ENCODE measurements around the gene KRTAP4-7. TPM values are rescaled to one million over a fixed set of nuclear protein-coding genes. Genes with fewer than 3 reads are reported as not detected.

Gene KRTAP4-7
- total RNA-seq, 1 experiment from 2014 or later: not detected

- ChIA-PET POLR2A (no interaction called here), CTCF (no interaction called here)
- H3K4me1 ChIP-seq: no peaks in the 10 kb centered on the region
- no TSS peak for BruUV-seq (replicated peaks)
- no peaks in the 10 kb centered on the region for H3K27me3 ChIP-seq (replicated peaks; ENCODE audit: control insufficient read depth, insufficient read depth, low read length)
- H3K9me3 Mint-ChIP-seq (ENCODE audit: unreplicated experiment): peaks cover 12% of the 10 kb centered on the region
- no peak overlapping the region for H3K4me3 ChIP-seq (ENCODE audit: low read depth, low read length)
- no peak for DNase-seq
- H3K36me3 ChIP-seq (ENCODE audit: control insufficient read depth, insufficient read depth, low read length): no peaks in the 10 kb centered on the region
- H3K27ac Mint-ChIP-seq (ENCODE audit: unreplicated experiment): no peak overlapping the region
- H3K4me3 Mint-ChIP-seq (ENCODE audit: unreplicated experiment): no peak overlapping the region
- H3K27me3 Mint-ChIP-seq (ENCODE audit: insufficient read depth, unreplicated experiment): no peaks in the 10 kb centered on the region
- no peak for TF ChIP-seq CTCF (IDR thresholded peaks at IDR 0.05; ENCODE audit: insufficient read depth in 1 of 2, low read depth in 1 of 2, low read length in 1 of 2, severe bottlenecking in 1 of 2, unreplicated experiment in 1 of 2)
- no peaks in the 10 kb centered on the region for H3K4me1 Mint-ChIP-seq (ENCODE audit: low read depth, unreplicated experiment)
- no peaks in the 10 kb centered on the region for H3K9me3 ChIP-seq
- intact Hi-C loops (cut with micrococcal nuclease; ENCODE audit: unreplicated experiment): no loop called here
- H3K36me3 Mint-ChIP-seq (ENCODE audit: insufficient read depth, unreplicated experiment): no peaks in the 10 kb centered on the region
Measured at GRCh38 chr17:41126412-41126811, 42.5 kb downstream of the KRTAP4-7 start.

- Mint-ChIP-seq H3K4me1 (ENCODE audit: low read depth, unreplicated experiment) (no peaks in the 10 kb centered on the region), H3K36me3 (ENCODE audit: insufficient read depth, unreplicated experiment) (no peaks in the 10 kb centered on the region), H3K9me3 (ENCODE audit: unreplicated experiment) (peaks cover 12% of the 10 kb centered on the region), H3K27me3 (ENCODE audit: insufficient read depth, unreplicated experiment) (no peaks in the 10 kb centered on the region), H3K27ac (ENCODE audit: unreplicated experiment) (no peak overlapping the region), H3K4me3 (ENCODE audit: unreplicated experiment) (no peak overlapping the region)
- BruUV-seq (replicated peaks): no TSS peak
- no peaks in the 10 kb centered on the region for H3K27me3 ChIP-seq (replicated peaks; ENCODE audit: control insufficient read depth, insufficient read depth, low read length)
- no peaks in the 10 kb centered on the region for H3K4me1 ChIP-seq
- no peak for DNase-seq
- no peaks in the 10 kb centered on the region for H3K36me3 ChIP-seq (ENCODE audit: control insufficient read depth, insufficient read depth, low read length)
- no peak for TF ChIP-seq CTCF (IDR thresholded peaks at IDR 0.05; ENCODE audit: insufficient read depth in 1 of 2, low read depth in 1 of 2, low read length in 1 of 2, severe bottlenecking in 1 of 2, unreplicated experiment in 1 of 2)
- no peaks in the 10 kb centered on the region for H3K9me3 ChIP-seq
- CTCF ChIA-PET: no interaction called here
- intact Hi-C loops (cut with micrococcal nuclease; ENCODE audit: unreplicated experiment): no loop called here
- POLR2A ChIA-PET: no interaction called here
- no peak overlapping the region for H3K4me3 ChIP-seq (ENCODE audit: low read depth, low read length)
Measured at GRCh38 chr17:41127371-41127770, 43.4 kb downstream of the KRTAP4-7 start.

- no TSS peak for BruUV-seq (replicated peaks)
- DNase-seq: no peak
- intact Hi-C loops (cut with micrococcal nuclease; ENCODE audit: unreplicated experiment): no loop called here
- ChIA-PET CTCF (no interaction called here), POLR2A (no interaction called here)
- Histone ChIP-seq H3K9me3 (no peaks in the 10 kb centered on the region), H3K27me3 (replicated peaks; ENCODE audit: control insufficient read depth, insufficient read depth, low read length) (no peaks in the 10 kb centered on the region), H3K4me1 (no peaks in the 10 kb centered on the region), H3K4me3 (ENCODE audit: low read depth, low read length) (no peak overlapping the region), H3K36me3 (ENCODE audit: control insufficient read depth, insufficient read depth, low read length) (no peaks in the 10 kb centered on the region)
- H3K27ac Mint-ChIP-seq (ENCODE audit: unreplicated experiment): no peak overlapping the region
- H3K4me3 Mint-ChIP-seq (ENCODE audit: unreplicated experiment): no peak overlapping the region
- H3K9me3 Mint-ChIP-seq (ENCODE audit: unreplicated experiment): peaks cover 24% of the 10 kb centered on the region
- no peaks in the 10 kb centered on the region for H3K27me3 Mint-ChIP-seq (ENCODE audit: insufficient read depth, unreplicated experiment)
- TF ChIP-seq CTCF (IDR thresholded peaks at IDR 0.05; ENCODE audit: insufficient read depth in 1 of 2, low read depth in 1 of 2, low read length in 1 of 2, severe bottlenecking in 1 of 2, unreplicated experiment in 1 of 2): no peak
- H3K4me1 Mint-ChIP-seq (ENCODE audit: low read depth, unreplicated experiment): no peaks in the 10 kb centered on the region
- no peaks in the 10 kb centered on the region for H3K36me3 Mint-ChIP-seq (ENCODE audit: insufficient read depth, unreplicated experiment)
Measured at GRCh38 chr17:41131979-41132378, 48.0 kb downstream of the KRTAP4-7 start.

Data from Caco-2 (cell line).